ENCODE results near the gene UCN. TPM values are rescaled to one million over a fixed set of nuclear protein-coding genes. Genes with fewer than 3 reads are reported as not detected.
"Not testable (repeated sequence)": the region's sequence is repeated elsewhere in the genome, so short reads cannot be mapped to it uniquely, and the experiment has no call there.

Gene UCN
- total RNA-seq, 1 experiment from 2014 or later, result 1.3 TPM

GRCh38 chr2:27303093-27304025 is 4.9 kb downstream of the UCN start:
- Histone ChIP-seq H3K36me3 (no peaks in the 10 kb centered on the region), H3K9me3 (peaks cover 2% of the 10 kb centered on the region; the same call in 1 of the 2 replicates), H3K27me3 (peaks cover 17% of the 10 kb centered on the region), H3K4me3 (peak overlapping the region; percentile 34)
- peak; percentile 61 for DNase-seq

DNA sequence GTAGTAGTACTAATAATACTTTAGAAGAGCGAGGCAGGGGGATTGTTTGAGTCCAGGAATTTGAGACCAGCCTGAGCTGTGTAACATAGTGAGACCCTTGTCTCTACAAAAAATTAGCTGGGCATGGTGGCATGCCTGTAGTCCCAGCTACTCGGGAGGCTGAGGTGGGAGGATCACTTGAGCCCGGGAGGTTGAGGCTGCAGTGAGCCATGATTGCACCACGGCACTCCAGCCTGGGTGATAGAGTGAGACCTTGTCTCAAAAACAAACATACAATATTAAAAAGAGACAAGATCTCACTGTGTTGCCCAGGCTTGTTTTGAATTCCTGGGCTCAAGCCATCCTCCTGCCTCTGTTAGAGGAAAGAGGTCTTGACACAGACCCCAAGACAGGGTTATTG is 7.6 kb downstream of the UCN start:
- H3K36me3 ChIP-seq, H3K4me3 ChIP-seq, H3K27me3 ChIP-seq, H3K9me3 ChIP-seq, DNase-seq: not testable (repeated sequence)

DNA sequence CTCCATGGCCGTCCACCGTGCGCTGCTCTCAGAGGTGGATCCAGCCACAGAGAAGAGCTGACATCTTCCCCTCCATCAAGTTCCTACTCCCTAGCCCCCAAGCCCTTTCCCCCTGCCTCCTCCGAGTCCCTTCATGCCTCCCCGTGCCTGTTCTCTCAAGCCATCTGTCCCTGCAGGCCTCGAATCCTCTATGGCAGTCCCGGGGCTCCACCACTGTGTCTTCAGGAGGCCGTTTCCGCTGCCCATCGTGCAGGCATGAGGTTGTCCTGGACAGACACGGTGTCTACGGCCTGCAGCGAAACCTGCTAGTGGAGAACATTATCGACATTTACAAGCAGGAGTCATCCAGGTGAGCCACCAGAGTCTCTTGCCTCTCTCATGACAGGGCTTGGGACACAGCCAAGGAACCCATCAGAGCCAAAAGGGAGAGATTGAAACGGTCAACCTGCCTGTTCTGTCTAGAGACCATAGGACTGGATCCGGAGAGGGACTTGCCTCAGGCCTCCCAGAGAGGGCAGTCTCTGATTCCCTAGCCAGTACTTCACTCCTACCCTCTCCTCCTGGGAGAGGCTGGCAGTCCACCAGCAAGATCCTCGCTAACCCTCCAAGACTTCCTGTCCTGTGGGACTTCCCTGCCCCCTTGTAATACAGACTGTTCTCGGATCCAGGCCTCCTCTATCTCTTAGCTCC is 9.7 kb downstream of the UCN start:
- H3K27me3 ChIP-seq, result no peaks in the 10 kb centered on the region
- H3K9me3 ChIP-seq, result no peaks in the 10 kb centered on the region
- DNase-seq, result no peak
- no peaks in the 10 kb centered on the region for H3K36me3 ChIP-seq
- H3K4me3 ChIP-seq, result no peak overlapping the region

- no peak for DNase-seq
- H3K9me3 ChIP-seq, result no peaks in the 10 kb centered on the region
- H3K27me3 ChIP-seq, result no peaks in the 10 kb centered on the region
- no peak overlapping the region for H3K4me3 ChIP-seq
- no peaks in the 10 kb centered on the region for H3K36me3 ChIP-seq
Observed at GRCh38 chr2:27297195-27297594, 11.1 kb downstream of the UCN start.

DNA sequence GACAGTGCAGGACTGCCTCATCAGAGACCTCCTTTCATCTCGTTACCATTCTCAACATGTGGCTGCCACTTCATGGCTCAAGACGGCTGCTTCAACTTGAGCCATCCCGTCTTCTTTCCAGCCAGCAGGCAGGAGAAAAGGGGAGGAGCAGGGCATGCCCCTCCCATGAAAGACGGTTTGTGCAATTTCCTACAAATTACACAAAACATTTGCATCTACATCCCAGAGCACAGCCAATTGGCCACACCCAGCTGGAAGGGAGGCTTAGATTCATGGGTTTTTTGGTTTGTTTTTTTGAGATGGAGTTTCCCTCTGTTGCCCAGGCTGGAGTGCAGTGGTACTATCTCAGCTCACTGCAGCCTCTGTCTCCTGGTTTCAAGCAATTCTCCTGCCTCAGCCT is 11.8 kb downstream of the UCN start:
- Histone ChIP-seq H3K27me3 (no peaks in the 10 kb centered on the region), H3K4me3 (no peak overlapping the region), H3K9me3 (no peaks in the 10 kb centered on the region), H3K36me3 (no peaks in the 10 kb centered on the region)
- no peak for DNase-seq

GRCh38 chr2:27294928-27295327 is 13.3 kb downstream of the UCN start:
- H3K9me3 ChIP-seq, result no peaks in the 10 kb centered on the region
- no peaks in the 10 kb centered on the region for H3K27me3 ChIP-seq
- H3K36me3 ChIP-seq, result no peaks in the 10 kb centered on the region

GRCh38 chr2:27291865-27292264 is 16.4 kb downstream of the UCN start:
- H3K27me3 ChIP-seq, result no peaks in the 10 kb centered on the region
- H3K9me3 ChIP-seq, result no peaks in the 10 kb centered on the region
- no peak for DNase-seq
- no peak overlapping the region for H3K4me3 ChIP-seq
- no peaks in the 10 kb centered on the region for H3K36me3 ChIP-seq

More at GRCh38 chr2:27294928-27295327, 13.3 kb downstream of the UCN start:
- no peak for DNase-seq
- H3K4me3 ChIP-seq, result no peak overlapping the region

GRCh38 chr2:27290549-27290948 is 17.7 kb downstream of the UCN start:
- H3K27me3 ChIP-seq, result no peaks in the 10 kb centered on the region
- no peaks in the 10 kb centered on the region for H3K36me3 ChIP-seq
- no peak overlapping the region for H3K4me3 ChIP-seq

DNA sequence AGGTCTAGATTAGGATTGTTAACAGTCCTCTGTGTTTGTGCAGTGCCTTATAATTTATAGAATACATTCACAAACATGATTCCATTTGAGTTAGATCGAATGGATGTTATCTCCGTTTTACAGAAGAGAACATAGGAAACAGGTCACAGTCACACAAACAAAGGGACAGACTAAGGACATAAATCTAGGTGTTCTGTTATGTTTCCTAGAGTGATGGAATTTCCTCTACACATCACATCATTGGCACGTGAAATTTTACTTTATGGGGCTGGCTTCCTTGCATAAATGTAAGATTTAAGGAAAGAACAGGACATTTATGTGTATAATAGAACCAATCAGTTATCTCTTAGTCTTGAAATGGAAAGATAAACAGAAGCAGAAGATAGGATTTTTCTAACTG is 19.6 kb downstream of the UCN start:
- Histone ChIP-seq H3K9me3 (no peaks in the 10 kb centered on the region), H3K36me3 (no peaks in the 10 kb centered on the region), H3K27me3 (no peaks in the 10 kb centered on the region), H3K4me3 (no peak overlapping the region)
- no peak for DNase-seq

More at GRCh38 chr2:27290549-27290948, 17.7 kb downstream of the UCN start:
- DNase-seq, result no peak
- H3K9me3 ChIP-seq, result no peaks in the 10 kb centered on the region

GRCh38 chr2:27285481-27285880 is 22.8 kb downstream of the UCN start:
- DNase-seq, result no peak
- no peaks in the 10 kb centered on the region for H3K27me3 ChIP-seq
- no peak overlapping the region for H3K4me3 ChIP-seq
- no peaks in the 10 kb centered on the region for H3K36me3 ChIP-seq
- no peaks in the 10 kb centered on the region for H3K9me3 ChIP-seq

GRCh38 chr2:27284996-27285395 is 23.2 kb downstream of the UCN start:
- Histone ChIP-seq H3K9me3 (no peaks in the 10 kb centered on the region), H3K4me3 (no peak overlapping the region), H3K36me3 (no peaks in the 10 kb centered on the region), H3K27me3 (no peaks in the 10 kb centered on the region)
- DNase-seq, result no peak

- no peaks in the 10 kb centered on the region for H3K36me3 ChIP-seq
- H3K9me3 ChIP-seq, result no peaks in the 10 kb centered on the region
- no peak for DNase-seq
- H3K27me3 ChIP-seq, result no peaks in the 10 kb centered on the region
- H3K4me3 ChIP-seq, result no peak overlapping the region
Observed at GRCh38 chr2:27282892-27283291, 25.4 kb downstream of the UCN start.

GRCh38 chr2:27281855-27282559 is 26.2 kb downstream of the UCN start, which contains the start of gene TRIM54:
TRIM54 (plus strand) TSS chr2:27282429; CDS start chr2:27282732, 303 bp downstream.
- Histone ChIP-seq H3K36me3 (no peaks in the 10 kb centered on the region), H3K9me3 (no peaks in the 10 kb centered on the region), H3K27me3 (no peaks in the 10 kb centered on the region), H3K4me3 (no peak within 1 kb of the TSS)
- DNase-seq, result no peak

- no peak for DNase-seq
- Histone ChIP-seq H3K27me3 (no peaks in the 10 kb centered on the region), H3K9me3 (no peaks in the 10 kb centered on the region), H3K4me3 (no peak overlapping the region), H3K36me3 (no peaks in the 10 kb centered on the region)
Observed at GRCh38 chr2:27281442-27281841, 26.8 kb downstream of the UCN start.

- DNase-seq, result peak; percentile 61
- Histone ChIP-seq H3K27me3 (no peaks in the 10 kb centered on the region), H3K36me3 (no peaks in the 10 kb centered on the region), H3K9me3 (no peaks in the 10 kb centered on the region), H3K4me3 (no peak overlapping the region)
Observed at GRCh38 chr2:27280826-27281225, 27.4 kb downstream of the UCN start.

GRCh38 chr2:27278010-27278409 is 30.2 kb downstream of the UCN start:
- no peak for DNase-seq
- H3K4me3 ChIP-seq, result no peak overlapping the region
- no peaks in the 10 kb centered on the region for H3K36me3 ChIP-seq
- H3K27me3 ChIP-seq, result no peaks in the 10 kb centered on the region
- no peaks in the 10 kb centered on the region for H3K9me3 ChIP-seq
